HG03571 (cell line): ENCODE results near the gene AP3B1.
"Not testable (repeated sequence)": the region's sequence is repeated elsewhere in the genome, so short reads cannot be mapped to it uniquely, and the experiment has no call there.

ENCODE experiments used
- ATAC-seq: cut with Tn5 transposase; IDR thresholded peaks from one replicate; pipeline ENCODE4 v1.9.1; 2021; ENCODE audit not compliant: unreplicated experiment

Gene AP3B1

DNA sequence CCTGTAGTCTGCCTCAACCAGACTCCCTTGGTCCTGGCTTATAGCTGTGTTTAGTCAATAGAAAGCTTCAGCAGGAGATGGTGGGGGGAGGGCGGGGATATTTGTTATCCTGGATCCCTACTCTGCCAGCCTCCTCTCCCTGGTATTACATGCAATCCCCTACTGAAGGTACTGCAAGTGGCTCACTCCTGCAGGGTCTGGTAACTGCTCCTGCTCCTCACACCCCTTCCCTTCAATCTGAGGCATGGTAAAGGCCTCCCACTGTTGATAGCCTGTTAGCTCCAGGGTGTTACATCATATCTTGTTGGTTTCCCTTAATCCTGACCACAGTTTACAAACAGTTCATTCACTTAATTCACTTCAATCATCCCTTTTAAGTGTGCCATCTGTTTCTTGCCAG lies 137.5 kb downstream of the AP3B1 start:
- no peak for ATAC-seq

DNA sequence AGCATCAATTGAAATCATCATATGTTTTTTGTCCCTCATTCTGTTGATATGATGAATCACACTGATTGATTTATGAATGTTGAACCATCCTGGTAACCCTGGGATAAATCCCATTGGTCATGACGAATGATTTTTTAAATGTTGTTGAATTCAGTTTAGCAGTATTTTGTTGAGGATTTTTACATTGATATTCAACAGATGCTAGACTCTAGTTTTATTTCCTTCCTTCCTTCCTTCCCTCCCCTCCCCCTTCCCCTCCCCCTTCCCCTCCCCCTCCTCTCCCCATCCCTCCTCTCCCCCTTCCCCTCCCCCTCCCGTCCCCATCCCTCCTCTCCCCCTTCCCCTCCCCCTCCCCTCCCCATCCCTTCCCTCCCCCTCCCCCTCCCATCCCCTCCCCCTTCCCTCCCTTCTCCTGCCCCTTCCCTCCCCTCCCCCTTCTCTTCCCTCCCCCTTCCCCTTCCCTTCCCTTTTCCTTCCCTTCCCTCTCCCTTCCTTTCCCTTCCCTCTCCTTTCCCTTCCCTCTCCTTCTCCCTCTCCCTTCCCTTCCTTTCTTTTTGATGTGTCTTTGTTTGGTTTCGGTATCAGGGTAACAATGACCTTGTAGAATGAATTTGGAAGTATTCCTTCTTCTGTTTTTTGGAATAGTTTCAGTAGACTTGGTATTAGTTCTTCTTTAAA lies 142.8 kb downstream of the AP3B1 start:
- ATAC-seq = no peak

DNA sequence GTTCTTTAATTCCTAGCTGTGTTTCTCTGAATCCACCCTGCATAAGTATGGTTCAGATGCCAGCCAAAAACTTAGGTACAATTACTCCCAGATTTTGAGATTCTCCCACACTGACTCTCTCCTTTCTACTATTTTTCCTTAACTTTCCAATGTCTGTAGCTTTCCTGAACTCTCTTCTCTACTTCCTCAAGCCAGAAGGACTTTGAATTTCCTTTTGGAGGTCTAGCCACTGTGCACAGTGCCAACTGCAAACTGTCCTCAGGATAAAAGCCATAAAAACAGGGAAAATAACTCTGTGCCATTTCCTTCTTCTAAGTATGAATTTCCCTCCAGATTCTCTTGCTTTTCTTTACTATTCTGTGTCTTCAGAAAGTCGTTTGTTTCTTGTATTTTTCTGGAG lies 157.2 kb downstream of the AP3B1 start:
- ATAC-seq = no peak

DNA sequence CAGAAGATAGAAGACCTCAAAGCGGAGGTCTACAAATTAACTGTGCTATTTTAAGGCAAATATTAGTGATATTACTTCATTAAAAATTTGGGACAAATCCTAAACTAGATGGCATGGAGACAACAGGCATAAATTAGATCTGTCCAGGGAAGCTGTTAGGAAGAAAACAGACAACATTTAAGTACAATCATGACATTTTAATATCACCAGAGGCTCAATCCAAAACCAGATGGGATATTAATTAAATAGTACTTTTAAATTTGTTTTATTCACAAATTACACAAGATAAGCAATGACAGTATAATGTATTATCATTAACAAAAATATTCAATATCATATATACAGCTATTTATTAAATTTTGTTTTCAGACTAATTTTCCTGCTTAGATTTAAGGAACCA lies 161.1 kb downstream of the AP3B1 start:
- ATAC-seq = no peak

DNA sequence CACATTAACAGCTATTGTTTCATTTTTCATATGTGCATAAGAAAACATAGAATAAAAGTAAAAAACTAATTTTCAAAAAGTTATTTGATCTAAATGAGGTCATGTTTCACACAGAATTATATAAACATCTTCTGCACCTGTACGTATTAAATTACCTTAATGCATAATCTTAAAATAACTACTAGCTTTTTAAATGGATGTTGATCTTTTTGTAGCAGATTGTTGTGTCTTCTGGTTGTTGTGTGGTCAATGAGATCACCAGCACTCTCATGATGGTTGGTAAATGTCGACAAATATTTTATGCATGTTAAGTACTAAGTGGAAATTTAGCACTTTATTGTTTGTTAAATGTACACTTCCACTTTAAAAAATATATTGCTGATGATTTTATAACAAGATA lies 162.0 kb downstream of the AP3B1 start:
- no peak for ATAC-seq

DNA sequence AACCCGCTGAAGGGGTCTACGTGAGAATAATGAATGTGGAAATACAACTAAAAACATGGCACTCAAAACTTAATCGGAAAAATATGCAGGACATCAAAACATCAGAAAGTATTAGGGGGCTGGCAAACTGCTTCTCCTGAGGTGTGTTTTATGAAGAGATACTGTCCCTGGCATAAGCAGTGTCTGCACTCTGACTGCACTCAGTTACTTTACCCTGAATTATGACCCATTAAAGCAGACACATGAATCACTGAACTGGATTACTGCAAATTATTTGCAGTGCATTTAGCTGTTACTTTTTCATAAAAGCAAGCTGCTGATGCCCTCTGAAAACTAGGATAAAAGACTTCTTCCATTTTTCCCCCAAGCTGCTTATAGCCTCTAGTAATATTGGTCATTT lies 164.9 kb downstream of the AP3B1 start:
- ATAC-seq = no peak

DNA sequence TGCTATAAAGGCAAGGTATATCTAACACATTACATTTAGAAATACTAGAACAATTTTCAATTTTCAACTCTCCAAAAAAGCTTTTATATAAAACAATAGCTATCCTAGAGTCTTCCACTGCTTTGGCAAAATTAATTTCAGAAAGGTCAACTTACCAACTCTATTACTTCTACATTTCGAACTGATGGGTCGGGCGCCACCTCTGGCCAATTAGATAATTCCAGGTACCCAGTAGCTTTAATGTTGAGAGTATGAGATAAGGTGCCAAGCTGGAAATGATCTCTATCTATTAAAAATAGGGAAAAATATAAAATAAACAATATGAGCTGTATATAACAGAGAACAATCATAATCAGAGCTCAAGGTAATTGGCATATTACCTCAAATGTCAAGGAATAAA lies 166.6 kb downstream of the AP3B1 start:
- no peak for ATAC-seq

DNA sequence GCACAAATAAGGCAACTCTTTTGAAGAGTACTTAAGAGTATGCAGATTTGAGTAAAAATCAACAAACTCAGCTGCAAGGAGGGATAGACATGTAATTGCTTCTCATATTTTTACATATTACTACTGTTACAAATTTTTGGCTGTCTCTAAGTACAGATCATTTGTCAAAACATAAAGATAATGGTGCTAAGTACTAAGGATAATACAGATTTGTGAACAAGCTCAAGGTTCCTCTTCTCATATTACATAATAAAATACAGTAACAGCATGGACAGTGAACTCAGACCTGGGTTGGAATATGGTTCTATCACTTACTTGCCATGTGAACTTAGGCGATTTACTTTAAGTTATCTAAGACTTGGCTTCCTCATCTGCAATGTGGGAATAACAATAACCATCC lies 168.0 kb downstream of the AP3B1 start:
- ATAC-seq = no peak

DNA sequence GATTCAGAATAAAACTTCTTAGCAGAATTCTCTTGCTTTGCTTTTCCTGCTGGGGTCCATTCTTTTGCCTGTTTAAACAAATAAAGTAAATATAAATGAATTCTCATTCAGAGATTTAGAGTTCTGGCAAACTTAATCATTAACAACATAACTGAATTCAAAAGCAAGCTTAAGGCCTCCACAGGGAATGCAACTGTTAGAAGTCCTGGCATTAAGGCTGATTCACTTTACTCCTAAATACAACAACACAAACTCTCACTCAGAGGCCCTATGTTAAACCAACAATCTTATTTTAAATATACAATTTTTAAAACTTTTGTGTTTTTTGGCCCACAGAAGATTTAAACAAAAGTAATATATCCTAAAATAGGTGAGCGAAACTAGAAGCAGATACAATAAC lies 178.3 kb downstream of the AP3B1 start:
- ATAC-seq = no peak

DNA sequence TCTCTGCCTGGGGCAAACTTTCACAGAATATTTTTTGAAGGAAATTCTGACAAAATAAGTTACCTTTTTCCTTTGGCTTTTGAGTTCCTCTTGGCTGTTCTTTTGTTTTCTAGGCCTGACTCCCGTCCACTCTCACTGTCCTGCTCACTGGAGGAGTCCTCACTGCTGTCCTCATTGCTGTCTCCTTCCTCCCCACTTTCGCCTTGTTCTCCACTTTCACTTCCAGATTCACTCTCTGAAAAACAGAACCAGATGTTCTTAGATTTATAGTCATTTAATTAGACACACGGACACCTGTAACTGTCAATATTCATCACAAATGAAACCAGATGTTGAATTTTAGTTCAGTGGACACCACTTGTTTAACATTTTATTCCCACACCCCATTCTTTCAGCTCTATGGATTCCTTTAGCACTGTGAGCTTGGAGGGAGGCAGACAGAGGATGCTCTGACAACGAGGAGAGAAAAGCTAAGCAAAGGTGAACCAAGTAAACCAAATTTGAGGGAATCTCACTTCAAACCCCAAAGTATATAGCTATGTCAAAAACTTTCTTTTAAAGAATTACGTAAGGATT lies 180.7 kb downstream of the AP3B1 start:
- no peak for ATAC-seq

DNA sequence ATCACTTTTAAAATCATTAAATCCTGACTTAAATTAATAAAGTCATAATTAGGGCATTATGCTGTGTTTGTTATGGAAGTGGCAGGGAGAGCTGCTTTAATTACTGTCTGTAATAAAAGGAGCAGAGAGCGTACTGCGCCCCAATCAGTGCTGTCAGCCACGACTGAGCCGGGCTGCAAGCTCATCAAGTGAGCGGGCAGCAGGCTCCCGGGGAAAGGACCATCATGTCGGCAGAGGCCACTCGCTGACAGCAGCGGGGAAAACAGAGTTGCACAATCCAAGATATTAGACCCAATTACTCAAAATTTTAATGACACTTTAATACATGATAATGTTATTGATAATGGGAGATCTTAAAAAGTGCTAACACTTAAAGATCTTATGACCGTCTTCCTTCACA lies 181.6 kb downstream of the AP3B1 start:
- ATAC-seq = no peak

DNA sequence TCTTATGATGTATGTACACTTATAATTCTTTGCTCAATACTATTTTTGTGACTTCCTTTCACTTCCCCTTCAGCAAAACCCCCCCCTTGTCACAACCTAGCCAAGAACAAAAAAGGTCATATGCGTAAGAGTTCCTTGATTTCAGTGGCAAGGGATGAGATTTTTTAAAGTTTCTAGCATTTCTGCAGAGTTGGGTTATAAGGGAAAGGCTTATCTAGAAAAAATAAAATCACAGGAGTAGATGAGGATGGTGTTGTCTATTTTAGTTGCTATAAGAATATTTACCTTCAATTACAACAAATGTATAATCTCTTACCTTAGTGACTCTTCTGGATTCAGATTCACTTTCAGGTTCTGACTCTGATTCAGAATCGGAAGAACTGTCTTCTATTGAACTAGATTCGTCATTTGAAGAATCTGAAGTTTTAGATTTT lies 184.6 kb downstream of the AP3B1 start:
- ATAC-seq = peak; percentile 52

DNA sequence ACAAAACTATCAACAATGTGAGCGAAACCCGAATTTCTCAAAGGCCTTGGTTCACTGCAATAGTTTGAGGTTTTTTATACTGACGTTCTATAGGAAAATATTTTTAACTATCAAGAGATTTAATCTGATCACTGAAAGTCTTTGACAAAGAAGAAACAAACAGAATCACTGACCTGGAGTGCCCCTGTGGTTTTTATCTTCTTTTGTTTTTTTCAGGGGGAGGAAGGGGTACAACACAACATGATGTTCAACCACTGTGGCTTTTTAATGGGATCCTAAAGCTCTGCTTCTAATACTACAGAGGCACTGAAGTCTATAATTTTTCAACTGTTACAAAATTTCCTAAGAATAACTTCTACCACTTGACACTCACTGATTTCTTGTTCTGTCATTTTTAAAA lies 185.9 kb downstream of the AP3B1 start:
- no peak for ATAC-seq

DNA sequence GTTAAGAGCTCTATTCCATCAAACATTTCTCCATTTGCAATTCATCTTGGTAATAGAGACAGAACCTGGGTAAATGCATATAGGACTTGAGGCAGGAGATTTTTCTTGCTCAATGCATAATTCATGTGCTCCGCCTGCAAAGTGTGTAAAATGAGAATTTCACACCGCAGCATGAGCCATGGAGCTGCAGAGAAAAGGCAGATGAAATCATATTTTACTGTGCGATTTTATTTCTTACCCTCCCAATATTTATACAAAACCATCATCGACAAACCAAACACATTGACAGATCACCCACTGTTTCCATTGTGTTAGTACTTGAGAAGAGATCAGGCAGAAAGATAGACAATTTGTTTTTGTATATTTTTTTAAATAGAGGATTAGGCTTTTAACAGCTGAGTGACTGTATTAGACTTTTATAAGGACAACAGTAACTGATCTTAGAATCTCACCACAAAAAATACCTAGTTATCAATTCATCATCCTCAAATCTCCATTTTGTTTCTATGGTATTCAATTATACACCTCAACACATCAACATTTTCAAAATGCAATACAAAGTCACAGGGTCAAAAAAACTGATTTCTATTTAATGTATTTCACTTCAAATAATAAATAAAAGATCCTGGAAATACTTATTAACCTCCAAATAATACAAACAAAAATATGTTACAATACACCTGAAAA lies 191.1 kb downstream of the AP3B1 start:
- no peak for ATAC-seq

DNA sequence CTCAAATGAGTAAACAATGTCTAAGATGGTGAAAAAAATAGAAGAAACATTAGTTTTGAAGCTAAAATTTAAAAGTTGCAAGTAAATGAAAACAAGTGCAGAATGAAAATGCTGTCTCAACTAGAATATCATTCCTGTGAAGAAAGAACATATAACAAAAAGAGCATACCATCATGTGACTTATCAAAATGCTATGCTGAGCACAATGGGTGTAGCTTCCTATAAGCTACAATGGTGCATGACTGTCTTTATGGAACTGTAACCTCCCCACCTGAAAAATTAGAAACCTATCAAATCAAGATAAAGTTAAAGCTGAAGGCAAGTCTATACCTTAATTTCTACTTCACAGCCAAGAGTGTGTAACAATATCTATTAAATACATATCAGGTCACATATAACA lies 192.0 kb downstream of the AP3B1 start:
- ATAC-seq = no peak

DNA sequence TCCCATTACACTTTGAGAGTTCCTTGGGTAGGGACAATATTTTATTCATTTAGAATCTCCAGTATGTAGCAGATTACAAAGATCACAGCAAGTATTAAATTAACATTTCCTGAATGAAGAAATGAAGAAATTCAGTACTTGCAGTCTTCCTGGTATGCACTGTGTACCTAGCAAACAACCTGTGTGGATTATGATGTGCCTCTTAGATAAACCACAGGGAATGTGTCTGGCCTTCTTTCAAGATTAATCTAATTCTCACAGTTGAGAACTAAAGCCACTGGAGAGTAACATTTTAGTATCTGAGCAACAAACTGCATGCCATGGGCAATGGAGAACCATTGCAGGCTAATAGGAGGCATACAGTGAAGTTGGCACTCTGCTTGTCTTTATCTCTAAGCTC lies 199.4 kb downstream of the AP3B1 start:
- ATAC-seq = no peak

DNA sequence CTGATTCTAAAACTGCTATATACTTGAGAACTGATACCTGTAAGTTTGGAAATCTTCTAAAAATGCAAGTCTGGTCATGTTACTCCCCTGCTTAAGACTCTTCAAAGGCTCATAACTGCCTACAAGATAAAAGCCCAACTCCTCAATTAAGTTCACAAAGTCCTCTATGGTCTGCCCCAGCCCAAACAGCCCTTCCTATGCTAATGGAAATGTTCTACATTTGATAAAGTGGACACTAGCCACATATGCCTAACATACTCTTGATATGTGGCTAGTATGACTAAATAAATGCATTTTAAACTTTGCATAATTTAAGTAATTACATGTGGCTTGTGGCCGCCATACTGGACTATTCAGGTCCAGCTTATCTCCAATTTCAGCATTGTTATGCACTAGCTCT lies 204.5 kb downstream of the AP3B1 start:
- ATAC-seq = no peak

DNA sequence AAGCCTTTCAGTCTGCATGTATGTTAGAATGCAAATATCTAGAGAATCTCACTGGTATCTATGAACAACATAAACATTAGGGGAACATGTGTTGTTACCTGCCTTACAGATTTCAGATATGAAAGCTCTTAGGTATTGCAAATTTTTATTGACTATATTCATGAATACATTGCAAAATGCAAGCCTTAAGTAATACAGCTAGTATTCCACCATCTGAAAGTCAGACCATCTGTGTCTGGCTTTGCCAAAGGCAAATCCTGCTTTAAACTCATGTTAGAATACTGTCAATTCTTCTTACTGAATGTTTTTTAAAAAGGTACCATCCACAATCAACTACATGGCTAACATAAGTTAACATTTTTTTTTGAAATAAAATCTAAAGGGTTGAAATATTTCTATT lies 215.6 kb downstream of the AP3B1 start:
- ATAC-seq = no peak

DNA sequence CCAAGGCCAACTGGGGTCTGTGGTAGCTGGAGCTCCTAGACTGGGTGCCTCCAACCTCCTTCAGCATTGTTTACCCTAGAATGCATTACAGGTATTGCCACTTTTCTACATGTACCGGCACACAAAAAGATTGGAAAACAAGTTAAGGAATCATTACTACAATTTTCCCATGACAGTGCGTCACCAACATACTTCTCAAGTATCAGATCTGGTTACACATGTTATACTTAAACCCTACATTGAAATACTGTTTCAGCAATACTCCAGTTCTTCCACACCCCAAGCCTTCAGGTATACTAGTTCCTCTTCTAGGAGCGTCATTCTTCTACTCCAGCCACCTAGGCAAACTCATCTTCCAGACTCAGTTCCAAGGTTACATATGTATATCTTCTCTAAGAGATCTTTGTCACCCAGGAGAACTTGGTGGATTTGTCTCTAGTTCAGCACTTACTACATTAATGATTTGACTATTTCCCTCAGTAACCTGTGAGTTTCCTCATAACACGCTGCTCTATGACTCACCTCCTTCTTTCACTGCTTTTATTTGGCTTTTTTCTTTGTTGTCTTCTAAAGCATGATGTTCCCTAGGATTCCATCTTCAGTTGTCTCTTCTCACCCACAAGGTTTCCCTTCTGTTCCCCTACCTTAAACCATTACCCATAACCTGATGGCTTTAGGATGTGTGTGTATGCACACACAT lies 217.0 kb downstream of the AP3B1 start:
- no peak for ATAC-seq

DNA sequence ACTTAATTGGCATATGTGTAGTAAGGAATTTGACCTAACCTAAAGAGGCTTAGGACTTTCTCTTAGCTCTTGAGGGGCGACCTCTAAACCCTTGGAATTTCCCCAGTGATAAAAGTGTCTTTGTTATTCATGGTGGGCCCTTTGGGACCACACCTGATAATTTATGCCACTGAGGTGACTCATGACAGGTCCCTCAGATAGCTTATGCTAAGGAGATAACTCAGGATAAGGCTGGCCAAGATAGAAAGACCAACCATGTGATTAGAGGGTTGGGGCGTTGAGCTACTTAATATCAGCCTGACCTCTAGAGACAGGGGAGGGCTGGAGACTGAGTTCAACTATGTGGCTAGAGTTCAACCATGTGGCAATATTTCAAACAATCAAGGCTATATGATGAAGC lies 218.1 kb downstream of the AP3B1 start:
- ATAC-seq = no peak

DNA sequence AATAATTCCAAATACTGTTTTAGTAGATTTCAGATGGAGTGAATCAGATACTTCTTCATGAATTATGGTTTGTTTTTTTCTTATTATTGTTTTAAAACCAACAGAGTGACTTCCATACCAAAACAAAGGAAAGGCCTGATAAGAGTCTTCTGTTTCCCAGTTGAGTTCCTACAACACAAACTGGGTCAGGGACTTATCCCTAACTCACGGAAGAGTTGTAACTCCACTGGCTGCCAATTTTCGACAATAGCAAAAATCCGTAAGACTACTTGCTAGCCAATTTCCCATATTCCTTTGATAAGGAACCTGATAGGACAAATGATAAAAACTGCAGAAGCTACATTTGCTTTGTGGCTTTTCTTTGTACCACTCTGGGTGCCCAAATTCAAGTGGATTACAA lies 219.2 kb downstream of the AP3B1 start:
- no peak for ATAC-seq

DNA sequence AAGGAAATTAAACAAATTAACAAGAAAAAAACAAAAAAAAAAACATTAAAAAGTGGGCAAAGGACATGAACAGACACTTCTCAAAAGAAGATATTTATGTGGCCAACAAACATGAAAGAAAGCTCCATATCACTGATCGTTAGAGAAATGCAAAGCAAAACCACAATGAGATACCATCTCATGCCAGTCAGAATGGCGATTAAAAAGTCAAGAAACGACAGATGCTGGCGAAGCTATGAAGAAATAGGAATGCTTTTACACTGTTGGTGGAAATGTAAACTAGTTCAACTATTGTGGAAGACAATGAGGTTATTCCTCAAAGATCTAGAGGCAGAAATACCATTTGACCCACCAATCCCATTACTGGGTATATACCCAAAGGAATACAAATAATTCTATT lies 223.8 kb downstream of the AP3B1 start:
- ATAC-seq = not testable (repeated sequence)
